Uterus (tissue), 2 donors: ENCODE measurements around the gene SVIL.

ENCODE experiments used
- POLR2A ChIP-seq, 2 donors: fragments of 450-650 bp; IDR thresholded peaks; one replicate each; pipeline ENCODE4 v1.6.1; 2016; ENCODE audit warnings: antibody characterized with exemption in 2 of 2, mild to moderate bottlenecking in 1 of 2, moderate library complexity in 1 of 2
- TF ChIP-seq, protein P1 (sequence below), 4 experiments: fragments of 200-600 bp in 2 of 4; fragments of 450-650 bp in 2 of 4; sonication (generic) in 2 of 4; IDR thresholded peaks; one replicate each; pipeline ENCODE4 v1.5.1; 2016 to 2019; ENCODE audit warnings: antibody characterized with exemption in 4 of 4, mild to moderate bottlenecking in 2 of 4, moderate library complexity in 1 of 4

GRCh38 chr10:29596826-29597225 is 37.9 kb downstream of the SVIL start:
- TF ChIP-seq, protein P1, sequence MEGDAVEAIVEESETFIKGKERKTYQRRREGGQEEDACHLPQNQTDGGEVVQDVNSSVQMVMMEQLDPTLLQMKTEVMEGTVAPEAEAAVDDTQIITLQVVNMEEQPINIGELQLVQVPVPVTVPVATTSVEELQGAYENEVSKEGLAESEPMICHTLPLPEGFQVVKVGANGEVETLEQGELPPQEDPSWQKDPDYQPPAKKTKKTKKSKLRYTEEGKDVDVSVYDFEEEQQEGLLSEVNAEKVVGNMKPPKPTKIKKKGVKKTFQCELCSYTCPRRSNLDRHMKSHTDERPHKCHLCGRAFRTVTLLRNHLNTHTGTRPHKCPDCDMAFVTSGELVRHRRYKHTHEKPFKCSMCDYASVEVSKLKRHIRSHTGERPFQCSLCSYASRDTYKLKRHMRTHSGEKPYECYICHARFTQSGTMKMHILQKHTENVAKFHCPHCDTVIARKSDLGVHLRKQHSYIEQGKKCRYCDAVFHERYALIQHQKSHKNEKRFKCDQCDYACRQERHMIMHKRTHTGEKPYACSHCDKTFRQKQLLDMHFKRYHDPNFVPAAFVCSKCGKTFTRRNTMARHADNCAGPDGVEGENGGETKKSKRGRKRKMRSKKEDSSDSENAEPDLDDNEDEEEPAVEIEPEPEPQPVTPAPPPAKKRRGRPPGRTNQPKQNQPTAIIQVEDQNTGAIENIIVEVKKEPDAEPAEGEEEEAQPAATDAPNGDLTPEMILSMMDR (IDR thresholded peaks at IDR 0.05): no peak
- no peak for TF ChIP-seq POLR2A (IDR thresholded peaks at IDR 0.05)
